Lower leg skin (tissue), 4 donors: ENCODE results near the gene ADAT1. TPM values are rescaled to one million over a fixed set of nuclear protein-coding genes. Genes with fewer than 3 reads are reported as not detected.

Experiments used
- DNase-seq, 2 donors: peaks; one replicate each; pipeline ENCODE4 v3.0.0-alpha.2; 2019; ENCODE audit warnings: low spot score in 2 of 2
- H3K4me3 ChIP-seq: fragments of 200-600 bp; sonication (generic); 2 replicates; pipeline ENCODE4 v1.5.1; 2017; ENCODE audit warnings: mild to moderate bottlenecking, low read depth; ENCODE audit not compliant: poor library complexity, severe bottlenecking
- CTCF ChIP-seq, 3 donors: fragments of 450-650 bp; IDR thresholded peaks; one replicate each; pipeline ENCODE4 v1.5.1; 2016; ENCODE audit warnings: antibody characterized with exemption in 3 of 3, mild to moderate bottlenecking in 3 of 3, moderate library complexity in 2 of 3
- POLR2A ChIP-seq, 2 donors: fragments of 450-650 bp; IDR thresholded peaks; one replicate each; pipeline ENCODE4 v1.6.1; 2016 to 2017; ENCODE audit warnings: antibody characterized with exemption in 2 of 2, mild to moderate bottlenecking in 1 of 2, moderate library complexity in 1 of 2
- WGBS, 2 donors: methylation state at CpG; one replicate each; pipeline ENCODE4 v1.1.5; 2018; 5-methylcytosine and 5-hydroxymethylcytosine counted together
- intact Hi-C: fragments of 100-400 bp; cut with DNase I; formaldehyde crosslinking; loops from one replicate; pipeline ENCODE4 v1.15.0; 2023; ENCODE audit warnings: low total_unique reads
- total RNA-seq, 4 donors: library from RNA; depleted of rRNA; stranded (reverse); fragments of >200 nt; gene quantifications; one replicate each; pipeline ENCODE4 v1.1.0, GENCODE V29; 2016

The ADAT1 gene
- total RNA-seq, 4 donors from 2014 or later, result 36.5 to 48.9 (median 42.1) TPM

GRCh38 chr16:75640598-75640997 is 17.5 kb upstream of the ADAT1 start:
- no peak for DNase-seq
- no peak overlapping the region for H3K4me3 ChIP-seq
- intact Hi-C loops, result loop anchor here (10.0 kb wide), 1 partner anchor 124 kb away; no protein-coding TSS in a partner anchor
- TF ChIP-seq CTCF (IDR thresholded peaks at IDR 0.05) (no peak), POLR2A (IDR thresholded peaks at IDR 0.05) (no peak)
- WGBS, 2 donors, result 83 to 97% methylated on average over 6 of the region's 6 CpGs

GRCh38 chr16:75635036-75635435 is 12.0 kb upstream of the ADAT1 start:
- no peak for DNase-seq
- H3K4me3 ChIP-seq, result no peak overlapping the region
- 73 to 90% methylated on average over 3 of the region's 3 CpGs for WGBS, 2 donors
- intact Hi-C loops, result no loop called here
- no peak for TF ChIP-seq POLR2A (IDR thresholded peaks at IDR 0.05)
- TF ChIP-seq CTCF (IDR thresholded peaks at IDR 0.05), result no peak

GRCh38 chr16:75632857-75633256 is 9.8 kb upstream of the ADAT1 start:
- WGBS, 2 donors, result 94 to 95% methylated on average over 8 of the region's 8 CpGs
- intact Hi-C loops, result no loop called here
- H3K4me3 ChIP-seq, result no peak overlapping the region
- TF ChIP-seq CTCF (IDR thresholded peaks at IDR 0.05) (no peak), POLR2A (IDR thresholded peaks at IDR 0.05) (no peak)
- DNase-seq, result no peak

- TF ChIP-seq CTCF (IDR thresholded peaks at IDR 0.05) (no peak), POLR2A (IDR thresholded peaks at IDR 0.05) (no peak)
- intact Hi-C loops, result no loop called here
- WGBS, 2 donors, result 86 to 89% methylated on average over 3 of the region's 3 CpGs
- DNase-seq, result no peak
- no peak overlapping the region for H3K4me3 ChIP-seq
These were observed 7.0 kb upstream of the ADAT1 start for GRCh38 chr16:75630052-75630451.

GRCh38 chr16:75629132-75629531 is 6.1 kb upstream of the ADAT1 start:
- intact Hi-C loops, result loop anchor here (10.0 kb wide), 1 partner anchor 164 kb away; the partner anchor contains the start of gene TMEM170A
- H3K4me3 ChIP-seq, result no peak overlapping the region
- 93 to 94% methylated on average over 10 of the region's 10 CpGs for WGBS, 2 donors
- TF ChIP-seq POLR2A (IDR thresholded peaks at IDR 0.05), result no peak
- no peak for TF ChIP-seq CTCF (IDR thresholded peaks at IDR 0.05)
- DNase-seq, result no peak

- no peak overlapping the region for H3K4me3 ChIP-seq
- TF ChIP-seq CTCF (IDR thresholded peaks at IDR 0.05) (no peak), POLR2A (IDR thresholded peaks at IDR 0.05) (no peak)
- 81 to 90% methylated on average over 4 of the region's 4 CpGs for whole genome bisulfite sequencing, 2 donors
- no peak for DNase-seq
- intact Hi-C loops, result loop anchor here (10.0 kb wide), 1 partner anchor 164 kb away; the partner anchor contains the start of gene TMEM170A
These were observed 5.3 kb upstream of the ADAT1 start for GRCh38 chr16:75628351-75628750.
